ENCODE measurements around the gene MARVELD3. TPM values are rescaled to one million over a fixed set of nuclear protein-coding genes. Genes with fewer than 3 reads are reported as not detected.

Gene MARVELD3
- total RNA-seq, 1 experiment from 2014 or later = not detected

- Histone ChIP-seq H3K36me3 (ENCODE audit: insufficient read depth, low read length) (peaks cover 39% of the 10 kb centered on the region), H3K4me2 (ENCODE audit: low read depth, low read length, poor library complexity, severe bottlenecking) (no peak overlapping the region), H3K9ac (ENCODE audit: low read length) (no peak overlapping the region), H3K4me1 (ENCODE audit: low read length) (no peaks in the 10 kb centered on the region), H3K9me3 (ENCODE audit: low read length) (no peaks in the 10 kb centered on the region), H3K79me2 (ENCODE audit: low read length) (no peaks in the 10 kb centered on the region), H2AFZ (ENCODE audit: low read length) (no peak overlapping the region), H3K9me2 (replicated peaks; ENCODE audit: insufficient read depth, low read length) (no peaks in the 10 kb centered on the region), H3K4me3 (ENCODE audit: low read length) (no peak overlapping the region), H3K27ac (ENCODE audit: low read length) (no peak overlapping the region), H3K27me3 (ENCODE audit: low read length) (no peaks in the 10 kb centered on the region), H4K20me1 (ENCODE audit: insufficient read depth, low read depth, low read length) (no peaks in the 10 kb centered on the region)
- DNase-seq = no peak
Measured at GRCh38 chr16:71670537-71670936, 44.6 kb downstream of the MARVELD3 start.

GRCh38 chr16:71671165-71671564, 45.2 kb downstream of the MARVELD3 start:
- Histone ChIP-seq H4K20me1 (ENCODE audit: insufficient read depth, low read depth, low read length) (no peaks in the 10 kb centered on the region), H3K27ac (ENCODE audit: low read length) (no peak overlapping the region), H3K4me1 (ENCODE audit: low read length) (no peaks in the 10 kb centered on the region), H3K36me3 (ENCODE audit: insufficient read depth, low read length) (peaks cover 38% of the 10 kb centered on the region), H3K27me3 (ENCODE audit: low read length) (no peaks in the 10 kb centered on the region), H2AFZ (ENCODE audit: low read length) (no peak overlapping the region), H3K9me2 (replicated peaks; ENCODE audit: insufficient read depth, low read length) (no peaks in the 10 kb centered on the region), H3K9ac (ENCODE audit: low read length) (no peak overlapping the region), H3K4me3 (ENCODE audit: low read length) (no peak overlapping the region), H3K79me2 (ENCODE audit: low read length) (no peaks in the 10 kb centered on the region), H3K9me3 (ENCODE audit: low read length) (no peaks in the 10 kb centered on the region), H3K4me2 (ENCODE audit: low read depth, low read length, poor library complexity, severe bottlenecking) (no peak overlapping the region)
- no peak for DNase-seq

DNA sequence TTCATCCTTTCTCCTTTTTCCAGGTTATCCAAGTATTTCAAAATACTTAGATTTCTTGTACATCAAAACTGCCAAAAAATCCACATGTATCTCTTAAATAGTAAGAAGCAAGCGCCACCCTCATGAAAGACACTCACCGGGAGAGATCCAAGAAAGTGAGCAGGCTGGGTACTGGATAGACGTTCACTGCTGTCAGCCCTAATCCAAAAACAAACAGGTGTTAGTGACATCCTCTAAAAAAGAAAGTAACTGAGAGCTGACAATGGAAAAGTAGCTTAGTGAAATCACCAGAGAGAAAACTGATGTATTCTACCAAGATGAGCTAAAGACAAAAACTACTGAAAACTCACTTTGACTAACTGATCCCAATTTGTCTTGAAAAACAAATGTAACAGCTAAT, 46.1 kb downstream of the MARVELD3 start:
- H4K20me1 ChIP-seq (ENCODE audit: insufficient read depth, low read depth, low read length) = no peaks in the 10 kb centered on the region
- no peaks in the 10 kb centered on the region for H3K9me2 ChIP-seq (replicated peaks; ENCODE audit: insufficient read depth, low read length)
- no peaks in the 10 kb centered on the region for H3K27me3 ChIP-seq (ENCODE audit: low read length)
- H3K27ac ChIP-seq (ENCODE audit: low read length) = no peak overlapping the region
- H3K9ac ChIP-seq (ENCODE audit: low read length) = no peak overlapping the region
- H3K36me3 ChIP-seq (ENCODE audit: insufficient read depth, low read length) = peaks cover 31% of the 10 kb centered on the region
- H3K4me2 ChIP-seq (ENCODE audit: low read depth, low read length, poor library complexity, severe bottlenecking) = no peak overlapping the region
- no peaks in the 10 kb centered on the region for H3K4me1 ChIP-seq (ENCODE audit: low read length)
- DNase-seq = no peak
- no peaks in the 10 kb centered on the region for H3K79me2 ChIP-seq (ENCODE audit: low read length)
- H3K9me3 ChIP-seq (ENCODE audit: low read length) = no peaks in the 10 kb centered on the region
- H3K4me3 ChIP-seq (ENCODE audit: low read length) = no peak overlapping the region
- H2AFZ ChIP-seq (ENCODE audit: low read length) = no peak overlapping the region

DNA sequence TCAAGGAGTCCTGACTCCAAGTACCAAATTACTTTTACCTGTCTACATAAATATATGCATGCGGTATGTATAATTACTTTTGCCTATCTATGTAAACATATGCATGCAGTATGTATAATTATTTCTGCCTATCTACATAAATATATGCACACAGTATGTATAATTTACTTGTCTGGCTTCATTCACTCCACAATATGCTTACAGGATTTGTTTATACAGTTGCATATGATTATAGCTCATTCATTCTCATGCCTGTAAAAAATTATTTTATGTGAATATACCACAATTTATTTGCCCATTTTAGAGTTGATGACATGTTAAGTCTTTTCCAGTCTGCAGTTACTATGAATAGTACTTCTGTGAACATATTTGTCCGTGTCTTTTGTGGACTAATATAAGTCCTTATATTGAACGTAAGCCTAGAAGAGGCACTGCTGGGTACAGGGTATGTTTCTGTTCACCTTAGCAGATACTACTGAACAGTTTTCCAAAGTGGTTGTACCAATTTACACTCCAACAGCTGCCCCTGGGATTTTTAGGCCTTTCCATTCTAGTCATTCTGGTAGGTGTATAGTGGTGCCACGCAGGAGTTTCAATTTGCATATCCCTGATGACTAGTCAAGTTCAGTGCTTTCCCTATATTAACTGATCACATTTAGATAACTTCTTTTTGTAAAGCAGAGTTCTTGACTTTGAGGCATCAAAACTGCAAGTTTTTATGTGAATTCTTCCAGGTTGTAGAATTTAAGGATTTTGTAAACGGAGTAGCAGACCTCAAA, 47.0 kb downstream of the MARVELD3 start:
- no peaks in the 10 kb centered on the region for H3K4me1 ChIP-seq (ENCODE audit: low read length)
- no peaks in the 10 kb centered on the region for H3K9me2 ChIP-seq (replicated peaks; ENCODE audit: insufficient read depth, low read length)
- H3K27me3 ChIP-seq (ENCODE audit: low read length) = no peaks in the 10 kb centered on the region
- no peak overlapping the region for H3K27ac ChIP-seq (ENCODE audit: low read length)
- H2AFZ ChIP-seq (ENCODE audit: low read length) = no peak overlapping the region
- no peak overlapping the region for H3K4me2 ChIP-seq (ENCODE audit: low read depth, low read length, poor library complexity, severe bottlenecking)
- H3K9ac ChIP-seq (ENCODE audit: low read length) = no peak overlapping the region
- H3K79me2 ChIP-seq (ENCODE audit: low read length) = no peaks in the 10 kb centered on the region
- DNase-seq = no peak
- H4K20me1 ChIP-seq (ENCODE audit: insufficient read depth, low read depth, low read length) = no peaks in the 10 kb centered on the region
- peaks cover 30% of the 10 kb centered on the region for H3K36me3 ChIP-seq (ENCODE audit: insufficient read depth, low read length)
- no peak overlapping the region for H3K4me3 ChIP-seq (ENCODE audit: low read length)
- no peaks in the 10 kb centered on the region for H3K9me3 ChIP-seq (ENCODE audit: low read length)

DNA sequence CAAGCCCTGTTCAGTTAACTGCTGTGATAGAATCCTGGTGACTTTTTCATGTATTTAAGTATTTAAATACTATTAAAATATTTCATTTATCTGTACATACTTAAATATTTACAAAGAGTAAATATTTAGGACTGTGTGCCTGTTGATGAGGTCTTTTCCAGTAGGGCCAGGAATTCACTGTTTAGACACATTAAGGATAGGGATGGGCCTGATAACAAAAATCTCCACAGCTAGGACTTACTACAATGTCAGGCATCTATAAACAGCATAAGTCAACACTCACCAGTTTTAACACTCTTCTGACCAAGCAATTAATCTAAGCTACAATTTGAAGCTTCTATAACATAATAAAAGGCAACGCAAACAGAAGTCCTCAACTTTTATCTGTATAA, 47.6 kb downstream of the MARVELD3 start:
- peaks cover 30% of the 10 kb centered on the region for H3K36me3 ChIP-seq (ENCODE audit: insufficient read depth, low read length)
- H3K4me2 ChIP-seq (ENCODE audit: low read depth, low read length, poor library complexity, severe bottlenecking) = no peak overlapping the region
- H3K4me3 ChIP-seq (ENCODE audit: low read length) = no peak overlapping the region
- DNase-seq = no peak
- no peaks in the 10 kb centered on the region for H4K20me1 ChIP-seq (ENCODE audit: insufficient read depth, low read depth, low read length)
- no peak overlapping the region for H2AFZ ChIP-seq (ENCODE audit: low read length)
- H3K27ac ChIP-seq (ENCODE audit: low read length) = no peak overlapping the region
- no peak overlapping the region for H3K9ac ChIP-seq (ENCODE audit: low read length)
- no peaks in the 10 kb centered on the region for H3K9me2 ChIP-seq (replicated peaks; ENCODE audit: insufficient read depth, low read length)
- H3K27me3 ChIP-seq (ENCODE audit: low read length) = no peaks in the 10 kb centered on the region
- H3K79me2 ChIP-seq (ENCODE audit: low read length) = no peaks in the 10 kb centered on the region
- H3K9me3 ChIP-seq (ENCODE audit: low read length) = no peaks in the 10 kb centered on the region
- no peaks in the 10 kb centered on the region for H3K4me1 ChIP-seq (ENCODE audit: low read length)

DNA sequence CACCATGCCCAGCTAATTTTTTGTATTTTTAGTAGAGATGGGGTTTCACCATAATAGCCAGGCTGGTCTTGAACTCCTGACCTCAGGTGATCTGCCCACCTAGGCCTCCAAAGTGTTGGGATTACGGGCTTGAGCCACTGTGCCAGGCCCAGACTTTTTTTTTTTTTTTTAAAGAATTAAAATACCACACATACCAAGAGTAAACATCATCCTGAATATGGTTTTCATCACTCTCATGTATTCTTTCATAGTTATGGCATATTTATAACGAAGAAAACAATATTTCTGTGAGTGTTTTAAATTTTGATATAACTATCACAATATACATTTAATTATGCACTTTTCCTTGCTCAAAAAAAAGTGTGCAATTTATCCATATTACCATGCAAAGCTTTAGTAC, 48.2 kb downstream of the MARVELD3 start:
- H2AFZ ChIP-seq (ENCODE audit: low read length) = no peak overlapping the region
- peaks cover 27% of the 10 kb centered on the region for H3K36me3 ChIP-seq (ENCODE audit: insufficient read depth, low read length)
- no peaks in the 10 kb centered on the region for H3K4me1 ChIP-seq (ENCODE audit: low read length)
- H3K27ac ChIP-seq (ENCODE audit: low read length) = no peak overlapping the region
- no peak for DNase-seq
- H3K79me2 ChIP-seq (ENCODE audit: low read length) = no peaks in the 10 kb centered on the region
- H4K20me1 ChIP-seq (ENCODE audit: insufficient read depth, low read depth, low read length) = no peaks in the 10 kb centered on the region
- H3K9ac ChIP-seq (ENCODE audit: low read length) = no peak overlapping the region
- H3K9me3 ChIP-seq (ENCODE audit: low read length) = no peaks in the 10 kb centered on the region
- H3K4me3 ChIP-seq (ENCODE audit: low read length) = no peak overlapping the region
- H3K27me3 ChIP-seq (ENCODE audit: low read length) = no peaks in the 10 kb centered on the region
- no peaks in the 10 kb centered on the region for H3K9me2 ChIP-seq (replicated peaks; ENCODE audit: insufficient read depth, low read length)
- no peak overlapping the region for H3K4me2 ChIP-seq (ENCODE audit: low read depth, low read length, poor library complexity, severe bottlenecking)

DNA sequence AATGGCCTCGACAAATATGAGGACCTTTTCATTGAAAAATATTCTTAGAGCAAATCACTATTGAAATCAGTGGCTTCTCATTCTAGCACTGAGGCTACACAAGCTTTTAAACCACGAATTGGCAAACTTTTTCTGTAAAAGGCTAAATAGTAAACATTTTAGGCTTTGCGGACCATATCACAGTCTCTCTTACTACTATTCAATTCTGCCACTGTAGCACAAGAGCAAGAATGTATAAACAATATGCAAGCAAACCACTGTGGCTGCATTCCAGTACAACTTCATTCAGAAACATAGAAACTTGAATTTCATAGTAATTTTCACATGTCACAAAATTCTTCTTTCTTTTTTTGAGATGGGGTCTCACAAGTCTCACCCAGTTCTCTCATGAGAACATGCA, 49.4 kb downstream of the MARVELD3 start:
- Histone ChIP-seq H4K20me1 (ENCODE audit: insufficient read depth, low read depth, low read length) (no peaks in the 10 kb centered on the region), H3K4me2 (ENCODE audit: low read depth, low read length, poor library complexity, severe bottlenecking) (no peak overlapping the region), H3K9ac (ENCODE audit: low read length) (no peak overlapping the region), H3K4me1 (ENCODE audit: low read length) (no peaks in the 10 kb centered on the region), H2AFZ (ENCODE audit: low read length) (no peak overlapping the region), H3K79me2 (ENCODE audit: low read length) (no peaks in the 10 kb centered on the region), H3K27ac (ENCODE audit: low read length) (no peak overlapping the region), H3K9me2 (replicated peaks; ENCODE audit: insufficient read depth, low read length) (no peaks in the 10 kb centered on the region), H3K27me3 (ENCODE audit: low read length) (no peaks in the 10 kb centered on the region), H3K36me3 (ENCODE audit: insufficient read depth, low read length) (peaks cover 25% of the 10 kb centered on the region), H3K4me3 (ENCODE audit: low read length) (no peak overlapping the region), H3K9me3 (ENCODE audit: low read length) (no peaks in the 10 kb centered on the region)
- DNase-seq = no peak

DNA sequence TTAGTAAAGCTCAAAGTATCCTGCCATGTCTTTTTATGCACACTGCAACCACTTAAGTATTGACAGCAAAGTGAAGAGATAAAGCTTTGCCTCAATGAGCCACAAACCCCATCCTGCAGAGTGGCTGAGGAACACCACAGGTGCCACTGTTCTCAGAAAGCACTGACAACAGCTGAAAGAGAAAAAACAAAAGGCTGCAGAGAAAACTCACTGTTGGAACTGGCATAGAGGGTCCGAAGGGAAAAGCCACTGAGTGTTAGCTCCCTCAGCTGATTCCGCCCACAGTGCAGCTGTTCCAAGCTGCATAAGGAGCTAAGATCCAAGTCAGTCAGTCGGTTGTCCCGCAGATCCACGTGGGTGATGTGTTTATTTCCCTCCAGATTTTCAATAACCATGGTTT, 50.3 kb downstream of the MARVELD3 start:
- H3K9ac ChIP-seq (ENCODE audit: low read length) = no peak overlapping the region
- no peak overlapping the region for H2AFZ ChIP-seq (ENCODE audit: low read length)
- H3K27me3 ChIP-seq (ENCODE audit: low read length) = no peaks in the 10 kb centered on the region
- DNase-seq = no peak
- H3K4me2 ChIP-seq (ENCODE audit: low read depth, low read length, poor library complexity, severe bottlenecking) = no peak overlapping the region
- no peaks in the 10 kb centered on the region for H3K9me3 ChIP-seq (ENCODE audit: low read length)
- H3K79me2 ChIP-seq (ENCODE audit: low read length) = no peaks in the 10 kb centered on the region
- no peaks in the 10 kb centered on the region for H3K4me1 ChIP-seq (ENCODE audit: low read length)
- H3K36me3 ChIP-seq (ENCODE audit: insufficient read depth, low read length) = peaks cover 25% of the 10 kb centered on the region
- H3K9me2 ChIP-seq (replicated peaks; ENCODE audit: insufficient read depth, low read length) = no peaks in the 10 kb centered on the region
- H3K27ac ChIP-seq (ENCODE audit: low read length) = no peak overlapping the region
- H4K20me1 ChIP-seq (ENCODE audit: insufficient read depth, low read depth, low read length) = no peaks in the 10 kb centered on the region
- no peak overlapping the region for H3K4me3 ChIP-seq (ENCODE audit: low read length)
